GM21360 (cell line): ENCODE data around the gene ACAT2.
"Not testable (repeated sequence)": the region's sequence is repeated elsewhere in the genome, so short reads cannot be mapped to it uniquely, and the experiment has no call there.

Experiments
- ATAC-seq: cut with Tn5 transposase; IDR thresholded peaks from one replicate; pipeline ENCODE4 v1.9.1; 2021; ENCODE audit warnings: mild to moderate bottlenecking, moderate library complexity; ENCODE audit not compliant: unreplicated experiment

ACAT2 gene

DNA sequence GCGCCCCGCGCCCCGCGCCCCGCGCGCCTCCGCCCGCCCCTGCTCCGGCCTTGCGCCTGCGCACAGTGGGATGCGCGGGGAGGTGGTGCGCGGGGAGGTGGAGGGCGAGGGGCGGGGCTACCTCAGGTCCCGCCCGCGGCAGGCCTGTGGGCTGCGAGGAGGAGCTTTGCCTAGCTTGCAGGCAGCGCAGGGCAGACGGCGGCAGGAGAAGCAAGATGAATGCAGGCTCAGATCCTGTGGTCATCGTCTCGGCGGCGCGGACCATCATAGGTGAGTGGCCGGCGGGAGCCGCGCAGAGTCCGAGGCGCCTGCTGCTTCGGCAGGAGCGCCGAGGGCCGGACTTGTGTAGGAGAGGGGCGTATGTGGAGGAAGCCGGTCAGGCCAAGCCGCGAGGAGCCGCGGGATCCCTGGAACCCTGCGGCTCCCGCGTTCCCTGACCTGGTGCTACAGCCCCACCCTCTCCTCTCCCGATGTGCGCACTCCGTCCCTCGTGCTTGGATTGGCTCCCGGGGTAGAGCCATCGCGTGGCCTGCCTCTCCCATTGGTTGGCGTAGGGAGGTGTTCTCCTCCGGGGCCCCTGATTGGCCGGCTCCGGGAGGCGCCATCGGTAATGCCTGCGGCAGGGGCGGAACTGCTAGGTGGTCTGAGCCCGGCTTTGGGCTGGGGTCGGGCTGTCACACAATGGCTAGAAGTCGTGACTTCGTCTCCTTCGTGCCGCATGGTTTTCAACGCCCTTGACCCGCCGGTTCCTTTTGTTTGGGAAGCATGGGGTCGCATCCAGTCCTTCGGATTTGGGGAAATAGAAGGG, at the start of gene ACAT2:
Gene ACAT2 (plus strand): TSS at position 173 of the 808 bp plus-strand sequence. CDS start 43 bp downstream, at position 216.
- peak; percentile 97 for ATAC-seq

DNA sequence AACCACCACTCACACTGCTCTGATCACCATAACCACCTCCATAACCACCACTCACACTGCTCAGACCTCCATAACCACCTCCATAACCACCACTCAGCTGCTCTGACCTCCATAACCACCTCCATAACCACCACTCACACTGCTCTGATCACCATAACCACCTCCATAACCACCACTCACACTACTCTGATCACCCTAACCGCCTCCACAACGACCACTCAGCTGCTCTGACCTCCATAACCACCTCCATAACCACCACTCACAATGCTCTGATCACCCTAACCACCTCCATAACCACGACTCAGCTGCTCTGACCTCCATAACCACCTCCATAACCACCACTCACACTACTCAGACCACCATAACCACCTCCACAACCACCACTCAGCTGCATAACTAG, 49.5 kb upstream of the ACAT2 start:
- ATAC-seq = not testable (repeated sequence)

DNA sequence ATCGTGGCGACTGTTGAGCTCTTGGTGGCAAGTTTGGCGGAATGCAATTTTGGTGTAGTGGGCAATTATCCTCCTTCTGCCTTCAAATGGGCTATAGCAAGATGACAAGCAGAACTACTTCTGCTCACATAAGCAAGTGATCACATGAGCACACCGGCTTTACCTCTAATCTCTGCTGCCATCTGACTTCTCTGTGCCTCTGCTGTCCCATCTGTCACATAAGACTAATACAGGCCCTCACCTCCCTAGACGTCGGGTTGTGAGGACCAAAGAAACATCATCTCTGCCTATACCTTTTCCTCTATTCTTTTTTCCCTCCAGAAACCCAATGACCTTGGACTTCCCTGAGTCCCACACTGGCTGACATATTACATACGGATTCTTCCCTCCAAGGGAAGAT, 47.9 kb upstream of the ACAT2 start:
- no peak for ATAC-seq

DNA sequence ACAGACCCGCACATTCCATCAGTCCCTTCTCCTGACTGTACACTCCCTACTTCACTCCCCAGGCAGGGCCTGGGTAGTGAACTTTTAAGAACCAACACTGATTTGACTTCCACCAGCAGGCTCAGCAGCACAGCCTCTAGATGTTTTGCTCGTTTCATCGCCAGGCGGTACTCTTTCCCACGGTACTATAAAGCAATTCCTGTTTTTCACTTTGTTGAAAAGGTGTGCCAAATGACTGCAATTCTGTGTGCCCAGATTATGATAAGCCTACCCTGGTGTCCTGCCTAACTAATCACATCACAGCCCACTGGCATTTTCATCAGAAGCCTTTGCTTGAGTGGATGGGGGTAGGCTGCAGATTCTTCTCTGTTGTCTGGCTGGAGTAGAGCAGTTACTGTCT, 47.4 kb upstream of the ACAT2 start:
- ATAC-seq = no peak

DNA sequence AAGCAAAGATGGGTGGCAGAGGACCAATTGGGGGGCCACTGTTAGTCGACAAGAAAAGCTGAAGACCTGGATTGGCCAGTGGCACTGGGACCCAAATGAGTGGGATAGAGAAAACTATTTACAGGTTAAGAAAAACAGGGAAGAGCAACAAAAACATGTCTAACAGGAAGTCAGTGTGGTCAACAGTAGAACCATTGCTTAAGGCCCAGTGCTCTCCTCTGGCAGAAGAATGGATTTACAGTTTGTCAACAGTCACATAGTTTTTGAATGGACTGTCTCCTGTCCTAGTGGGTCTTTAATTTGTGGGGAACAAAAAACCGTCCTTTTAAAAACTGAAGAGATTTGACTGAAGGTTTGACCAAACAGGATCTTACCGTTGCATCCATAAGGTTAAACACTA, 46.7 kb upstream of the ACAT2 start:
- no peak for ATAC-seq

DNA sequence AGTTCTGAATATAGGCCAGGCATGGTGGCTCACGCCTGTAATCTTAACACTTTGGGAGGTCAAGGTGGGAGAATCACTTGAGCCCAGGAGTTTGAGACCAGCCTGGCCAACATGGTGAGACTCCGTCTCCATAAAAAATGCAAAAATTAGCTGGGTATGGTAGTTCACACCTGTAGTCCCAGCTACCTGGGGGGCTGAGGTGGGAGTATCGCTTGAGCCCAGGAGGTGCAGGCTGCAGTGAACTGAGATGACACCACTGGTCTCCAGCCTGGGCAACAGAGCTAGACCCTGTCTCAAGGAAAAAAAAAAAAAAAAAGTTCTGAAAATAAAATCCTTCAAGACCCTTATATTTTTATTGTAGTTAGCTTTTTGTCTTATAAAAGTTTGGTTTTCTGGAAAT, 46.2 kb upstream of the ACAT2 start:
- ATAC-seq = no peak

DNA sequence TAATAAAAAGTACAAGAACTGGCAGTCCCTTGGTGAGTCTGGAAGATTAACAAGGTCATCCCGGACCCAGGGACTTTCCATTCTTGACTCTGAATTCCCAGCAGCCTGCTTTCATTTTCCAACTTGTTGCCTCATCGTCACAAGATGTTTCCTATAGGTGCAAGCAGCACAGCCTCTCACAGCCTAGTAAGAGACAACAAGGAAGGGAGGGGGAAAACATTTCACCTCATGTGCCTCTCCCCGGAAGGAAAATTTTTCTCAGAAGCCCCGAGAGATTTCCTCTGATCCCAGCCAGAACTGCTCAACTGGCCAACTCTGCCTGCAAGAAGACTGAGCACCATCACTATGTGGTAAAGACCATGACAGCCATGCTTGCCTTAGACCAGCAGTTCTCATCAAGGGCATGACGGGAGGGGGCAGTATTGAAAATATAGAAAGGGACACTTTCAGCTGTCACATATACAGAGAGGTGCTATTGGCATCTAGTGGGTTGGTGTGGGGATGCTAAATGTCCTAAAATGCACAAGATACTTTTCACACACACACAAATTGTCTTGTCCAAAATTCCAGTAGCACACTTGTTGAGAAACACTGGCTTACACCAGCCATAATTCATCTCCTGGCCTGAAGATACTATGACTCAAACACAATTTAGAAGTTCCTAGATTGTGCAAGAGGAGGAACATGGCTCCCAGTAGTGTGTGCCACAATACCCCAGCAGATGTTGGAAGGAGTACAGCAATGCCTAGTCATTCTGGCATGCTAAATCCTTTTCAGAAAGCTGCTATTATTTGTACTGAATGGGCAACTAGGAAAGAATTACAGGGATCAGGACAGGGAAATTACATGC, 45.4 kb upstream of the ACAT2 start:
- ATAC-seq = no peak

DNA sequence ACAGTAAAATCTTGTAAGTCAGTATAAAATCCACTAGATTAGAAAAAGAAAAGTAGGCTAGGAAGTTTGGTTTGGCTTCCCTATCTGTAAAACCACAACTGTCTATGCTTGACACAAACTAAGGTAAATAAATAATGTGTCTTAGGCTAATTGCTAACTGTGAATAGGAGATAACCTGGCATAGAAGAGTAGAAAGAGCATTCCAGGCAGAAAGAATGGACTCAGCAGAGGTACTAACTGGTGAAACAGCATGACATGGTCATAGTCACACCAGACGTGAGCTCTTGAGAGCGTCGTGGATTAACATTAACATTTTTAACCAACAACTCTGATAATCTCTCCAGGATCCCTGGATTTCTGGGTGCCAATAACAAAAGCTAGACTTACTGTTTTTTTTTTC, 43.2 kb upstream of the ACAT2 start:
- no peak for ATAC-seq

DNA sequence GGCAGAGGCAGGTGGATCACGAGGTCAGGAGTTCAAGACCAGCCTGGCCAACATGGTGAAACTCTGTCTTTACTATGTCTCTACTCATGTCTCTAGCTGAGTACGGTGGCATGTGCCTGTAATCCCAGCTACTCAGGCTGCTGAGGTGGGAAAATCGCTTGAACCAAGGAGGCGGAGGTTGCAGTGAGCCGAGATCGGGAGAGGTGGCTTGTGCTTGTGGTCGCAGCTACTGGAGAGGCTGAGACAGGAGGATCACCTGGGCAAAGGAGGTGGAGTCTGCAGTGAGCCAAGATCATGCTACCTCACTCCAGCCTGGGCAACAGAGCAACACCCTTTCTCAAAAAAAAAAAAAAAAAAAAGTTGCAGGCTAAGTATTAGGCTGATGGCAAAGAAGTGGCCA, 42.6 kb upstream of the ACAT2 start:
- no peak for ATAC-seq

DNA sequence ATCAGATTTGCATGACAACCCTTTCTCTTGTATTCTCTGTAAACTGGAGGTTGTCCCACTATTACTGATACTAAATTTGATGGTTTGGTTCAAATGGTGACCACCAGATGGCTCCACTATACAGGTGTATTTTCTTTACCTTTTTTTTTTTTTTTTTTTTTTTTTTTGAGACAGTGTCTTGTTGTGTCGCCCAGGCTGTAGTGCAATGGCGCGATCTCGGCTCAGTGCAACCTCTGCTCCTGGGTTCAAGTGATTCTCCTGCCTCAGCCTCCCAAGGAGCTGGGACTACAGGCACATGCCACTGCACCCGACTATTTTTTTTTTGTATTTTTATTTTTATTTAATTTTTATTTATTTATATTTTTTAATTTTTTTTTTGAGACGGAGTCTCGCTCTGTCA, 41.1 kb upstream of the ACAT2 start:
- ATAC-seq = no peak

DNA sequence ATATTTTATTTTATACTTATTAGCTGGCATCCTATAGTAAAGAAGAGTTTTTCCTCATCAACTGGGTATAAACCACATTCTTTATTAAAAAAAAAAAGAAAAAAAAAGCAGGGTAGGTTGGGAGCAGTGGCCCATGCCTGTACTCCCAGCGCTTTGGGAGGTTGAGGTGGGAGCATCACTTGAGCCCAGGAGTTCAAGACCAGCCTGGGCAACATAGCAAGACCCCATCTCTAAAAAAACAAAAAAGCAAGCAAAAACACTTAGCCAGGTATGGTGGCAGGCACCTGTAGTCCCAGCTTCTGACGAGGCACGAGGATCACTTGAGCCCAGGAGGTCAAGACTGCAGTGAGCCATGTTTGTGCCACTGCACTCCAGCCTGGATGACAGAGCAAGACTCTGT, 39.9 kb upstream of the ACAT2 start:
- ATAC-seq = not testable (repeated sequence)

DNA sequence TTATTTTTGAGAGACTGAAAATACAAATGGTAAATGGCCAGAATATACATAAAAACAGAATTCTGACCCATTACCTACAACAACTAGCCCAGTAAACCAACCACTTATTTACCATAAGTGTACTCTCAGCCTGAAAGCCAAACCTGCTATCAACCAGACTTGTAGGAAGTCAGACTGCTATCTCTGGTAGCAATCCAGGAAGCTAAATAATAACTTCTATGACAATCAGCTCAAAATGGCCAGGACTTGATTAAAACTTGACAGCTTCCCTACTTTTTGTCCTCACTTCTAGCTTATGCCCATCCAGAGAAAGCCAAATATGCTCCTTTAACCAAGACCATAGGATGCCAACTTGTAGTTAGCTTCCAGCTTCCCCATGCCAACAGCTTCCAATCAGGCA, 39.2 kb upstream of the ACAT2 start:
- no peak for ATAC-seq

DNA sequence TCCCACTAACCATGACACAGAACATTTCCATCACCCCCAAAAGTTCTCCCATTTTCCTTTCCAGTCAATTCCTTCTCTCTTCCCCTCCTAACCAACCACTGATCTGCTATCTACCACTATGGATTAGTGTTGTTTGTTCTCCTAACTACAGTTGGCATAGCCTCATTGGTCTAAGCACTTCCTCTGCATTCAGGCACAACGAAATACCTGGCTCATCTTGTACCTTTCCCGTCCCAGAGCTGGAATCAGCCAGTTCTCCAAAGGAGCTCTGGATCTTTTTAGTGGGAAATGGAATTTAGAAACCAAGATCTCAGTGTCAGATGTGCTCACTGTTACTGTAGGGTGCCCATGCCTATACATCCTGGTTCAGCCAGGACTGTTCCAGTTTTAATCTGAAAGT, 38.6 kb upstream of the ACAT2 start:
- no peak for ATAC-seq

DNA sequence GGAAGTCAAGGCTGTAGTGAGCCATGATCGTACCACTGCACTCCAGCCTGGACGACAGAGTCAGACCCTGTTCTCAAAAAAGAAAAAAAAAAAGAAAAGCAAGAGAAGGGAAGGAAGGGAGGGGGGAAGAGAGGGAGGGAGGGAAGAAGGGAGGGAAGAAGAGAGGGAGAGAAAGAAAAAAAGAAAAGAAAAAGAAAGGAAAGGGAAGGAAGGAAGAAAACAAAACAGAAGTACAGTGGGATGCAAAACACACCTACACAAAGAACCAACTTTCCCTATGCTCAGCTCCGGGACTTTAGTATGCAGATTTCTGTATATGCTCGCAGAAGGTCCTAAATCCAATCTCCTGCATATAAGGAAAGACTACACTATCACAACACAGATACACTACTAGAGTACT, 37.1 kb upstream of the ACAT2 start:
- no peak for ATAC-seq

DNA sequence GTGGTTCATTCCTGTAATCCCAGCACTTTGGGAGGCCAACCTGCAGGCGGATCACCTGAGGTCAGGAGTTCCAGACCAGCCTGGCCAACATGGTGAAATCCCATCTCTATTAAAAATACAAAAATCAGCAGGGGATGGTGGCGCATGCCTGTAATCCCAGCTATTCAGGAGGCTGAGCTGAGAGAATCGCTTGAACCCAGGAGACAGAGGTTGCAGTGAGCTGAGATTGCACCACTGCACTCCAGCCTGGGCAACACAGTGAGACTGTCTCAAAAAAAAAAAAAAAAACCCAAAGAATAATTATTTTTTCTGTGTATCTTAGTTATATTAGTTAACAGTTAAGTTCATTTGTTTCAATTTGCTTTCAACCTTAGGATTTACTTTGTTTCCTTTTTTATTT, 36.6 kb upstream of the ACAT2 start:
- ATAC-seq = not testable (repeated sequence)

DNA sequence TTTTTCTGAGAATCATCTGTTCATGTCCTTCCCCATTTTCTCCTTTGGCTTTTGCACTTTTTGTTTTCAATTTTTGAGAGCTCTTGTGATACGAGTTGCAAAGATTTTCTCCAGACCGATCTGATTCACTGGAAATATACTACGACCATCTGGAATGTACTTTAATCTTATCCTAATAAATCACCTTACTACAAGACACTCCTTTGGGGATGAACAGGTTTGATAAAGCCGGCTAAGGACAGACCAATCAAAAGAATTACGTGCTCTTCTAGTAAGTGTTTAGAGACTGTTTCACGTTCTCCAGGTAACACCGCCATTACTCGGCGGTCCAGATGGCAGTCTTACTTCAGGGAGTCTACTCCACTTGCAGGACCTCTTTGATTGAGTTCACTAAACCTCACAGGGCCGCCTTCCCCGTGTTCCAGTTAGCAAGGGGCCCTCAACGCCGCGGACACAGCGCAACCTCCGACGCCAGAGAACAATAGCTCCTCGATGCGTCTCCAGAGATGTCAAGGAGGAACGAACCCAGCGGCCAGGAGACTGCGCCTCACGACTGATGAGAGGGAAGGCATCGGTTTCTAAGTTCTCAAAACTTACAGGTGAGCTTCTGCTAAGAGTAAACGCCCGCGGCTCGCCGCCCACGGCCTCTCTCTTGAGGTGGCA, 35.5 kb upstream of the ACAT2 start:
- ATAC-seq = peak; percentile 20

DNA sequence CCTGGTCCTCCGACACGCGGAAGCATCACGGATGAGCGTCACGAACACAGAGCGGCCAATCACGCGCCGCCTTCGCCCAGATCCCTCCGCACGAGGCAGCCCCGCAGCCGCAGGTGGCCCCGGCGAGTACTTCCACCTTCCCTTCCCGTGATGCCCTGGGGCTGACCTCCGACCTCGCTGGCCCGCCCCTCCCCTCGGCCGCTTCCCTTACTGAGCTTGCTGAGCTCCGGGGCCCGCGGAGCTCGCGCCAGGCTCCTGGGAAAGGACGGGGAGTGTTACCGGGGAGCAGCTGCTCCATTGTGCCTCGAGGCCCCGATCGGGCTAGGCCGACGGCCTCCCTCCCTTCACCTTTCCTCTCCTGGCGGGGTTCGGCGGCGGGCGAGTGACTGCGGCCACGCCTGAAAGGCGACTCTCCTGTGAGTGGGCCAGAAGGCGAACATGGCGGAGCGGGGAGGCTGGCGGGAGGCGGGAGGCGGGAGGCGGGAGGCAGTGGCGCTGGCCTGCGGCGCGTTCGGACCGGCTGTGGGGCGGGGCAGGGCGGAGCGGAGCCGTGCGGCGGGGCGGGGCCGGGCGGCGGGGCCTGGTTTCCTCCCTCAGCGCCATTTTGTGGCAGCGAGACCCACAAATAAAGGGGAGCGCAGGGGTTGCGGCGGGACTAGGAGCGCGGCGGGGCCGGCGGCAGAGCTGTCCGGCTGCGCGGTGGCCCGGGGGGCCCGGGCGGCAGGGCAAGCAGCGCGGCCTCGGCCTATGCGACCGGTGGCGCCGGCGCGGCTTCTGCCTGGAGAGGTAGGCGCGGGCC, 34.7 kb upstream of the ACAT2 start, which contains the start of gene WTAP:
Gene WTAP (plus strand): TSS at position 589 of the 799 bp plus-strand sequence. CDS start 8,760 bp downstream, outside the sequence.
- peak; percentile 71 for ATAC-seq

DNA sequence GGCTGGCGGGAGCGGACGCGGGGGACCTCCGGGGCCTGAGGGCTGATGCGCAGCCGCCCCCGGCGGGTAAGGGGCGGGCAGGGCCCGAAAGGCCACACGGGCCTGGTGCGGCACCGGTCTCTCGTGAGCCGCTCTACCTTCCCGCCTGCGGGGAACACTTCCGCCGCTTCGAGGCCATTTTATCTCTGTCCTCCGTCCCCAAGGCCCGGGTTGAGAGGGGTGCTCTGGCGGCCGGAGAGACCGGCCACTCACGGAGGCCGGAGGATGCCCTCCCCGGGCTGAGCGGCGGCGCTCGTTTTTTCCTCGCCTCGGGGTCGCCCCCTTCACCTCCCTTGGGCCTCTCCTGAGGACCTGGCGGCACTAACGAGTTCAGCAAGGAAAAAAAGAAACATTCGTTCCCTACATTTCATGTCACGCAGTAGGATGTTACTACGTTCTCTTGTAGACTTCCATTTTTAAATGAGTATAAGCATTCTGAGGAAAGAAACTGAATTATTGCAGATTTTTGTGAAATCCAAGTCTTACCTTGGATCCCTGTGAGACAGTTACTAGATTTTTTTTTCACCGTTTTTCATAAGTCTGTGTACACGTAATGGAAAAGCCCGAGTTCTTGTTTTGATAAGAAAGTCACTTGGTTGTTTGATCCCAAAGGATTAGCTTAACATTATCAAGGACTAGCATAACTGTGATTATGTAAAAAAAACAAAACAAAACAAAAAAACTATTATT, 34.0 kb upstream of the ACAT2 start:
- ATAC-seq = peak; percentile 28

DNA sequence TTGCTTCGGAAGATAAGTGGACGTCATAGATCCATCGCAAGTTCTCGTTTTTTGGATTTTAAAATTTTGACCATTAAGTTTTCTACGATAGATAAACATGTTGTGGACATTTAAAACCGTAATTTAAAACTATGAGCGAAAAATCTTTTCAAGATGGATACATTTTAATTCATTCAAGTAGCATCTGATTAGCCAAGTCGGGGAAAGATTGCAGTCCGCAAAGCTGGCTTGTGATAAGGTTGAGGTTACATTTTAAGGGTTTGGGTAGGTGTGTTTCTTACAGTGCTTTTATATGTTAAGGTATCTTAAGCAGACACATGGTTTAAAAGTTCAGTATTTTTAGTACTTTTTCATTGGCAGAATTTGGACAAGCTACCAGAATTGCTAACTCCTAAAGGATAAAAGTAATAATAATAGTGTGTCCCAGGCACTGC, 33.3 kb upstream of the ACAT2 start:
- no peak for ATAC-seq
